Measurements from ENCODE around the gene YWHAH.

YWHAH gene

DNA sequence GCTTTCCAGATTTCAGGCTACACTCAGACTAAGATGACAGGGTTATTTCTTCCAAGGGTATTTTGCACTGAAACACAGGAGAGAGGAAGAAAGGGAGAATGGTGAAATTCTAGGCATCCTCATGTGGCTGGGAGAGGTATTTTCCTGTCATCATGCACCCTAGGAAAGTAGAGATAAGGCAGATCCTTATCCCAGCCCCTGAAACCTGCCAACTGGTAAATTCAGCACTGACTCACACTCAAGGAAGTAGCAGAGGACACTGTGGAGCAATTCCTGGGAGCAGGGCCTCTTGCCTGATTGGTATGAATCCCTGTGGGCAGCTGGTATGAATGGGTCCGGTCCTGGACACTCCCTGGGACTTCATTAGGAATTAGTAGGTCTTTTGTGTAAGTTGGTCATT is 61.1 kb downstream of the YWHAH start:
- peak; percentile 39 for DNase-seq (ENCODE audit: low read depth)
- no peak overlapping the region for H3K4me3 ChIP-seq (ENCODE audit: control insufficient read depth, low read depth, low read length)
- TF ChIP-seq, protein P1, sequence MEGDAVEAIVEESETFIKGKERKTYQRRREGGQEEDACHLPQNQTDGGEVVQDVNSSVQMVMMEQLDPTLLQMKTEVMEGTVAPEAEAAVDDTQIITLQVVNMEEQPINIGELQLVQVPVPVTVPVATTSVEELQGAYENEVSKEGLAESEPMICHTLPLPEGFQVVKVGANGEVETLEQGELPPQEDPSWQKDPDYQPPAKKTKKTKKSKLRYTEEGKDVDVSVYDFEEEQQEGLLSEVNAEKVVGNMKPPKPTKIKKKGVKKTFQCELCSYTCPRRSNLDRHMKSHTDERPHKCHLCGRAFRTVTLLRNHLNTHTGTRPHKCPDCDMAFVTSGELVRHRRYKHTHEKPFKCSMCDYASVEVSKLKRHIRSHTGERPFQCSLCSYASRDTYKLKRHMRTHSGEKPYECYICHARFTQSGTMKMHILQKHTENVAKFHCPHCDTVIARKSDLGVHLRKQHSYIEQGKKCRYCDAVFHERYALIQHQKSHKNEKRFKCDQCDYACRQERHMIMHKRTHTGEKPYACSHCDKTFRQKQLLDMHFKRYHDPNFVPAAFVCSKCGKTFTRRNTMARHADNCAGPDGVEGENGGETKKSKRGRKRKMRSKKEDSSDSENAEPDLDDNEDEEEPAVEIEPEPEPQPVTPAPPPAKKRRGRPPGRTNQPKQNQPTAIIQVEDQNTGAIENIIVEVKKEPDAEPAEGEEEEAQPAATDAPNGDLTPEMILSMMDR (conservative IDR thresholded peaks at IDR 0.05; ENCODE audit: control insufficient read depth, insufficient read depth, low read depth, low read length): no peak

Measured in fibroblast of mammary gland (primary cell).